ENCODE results near the gene METRN.

METRN gene

DNA sequence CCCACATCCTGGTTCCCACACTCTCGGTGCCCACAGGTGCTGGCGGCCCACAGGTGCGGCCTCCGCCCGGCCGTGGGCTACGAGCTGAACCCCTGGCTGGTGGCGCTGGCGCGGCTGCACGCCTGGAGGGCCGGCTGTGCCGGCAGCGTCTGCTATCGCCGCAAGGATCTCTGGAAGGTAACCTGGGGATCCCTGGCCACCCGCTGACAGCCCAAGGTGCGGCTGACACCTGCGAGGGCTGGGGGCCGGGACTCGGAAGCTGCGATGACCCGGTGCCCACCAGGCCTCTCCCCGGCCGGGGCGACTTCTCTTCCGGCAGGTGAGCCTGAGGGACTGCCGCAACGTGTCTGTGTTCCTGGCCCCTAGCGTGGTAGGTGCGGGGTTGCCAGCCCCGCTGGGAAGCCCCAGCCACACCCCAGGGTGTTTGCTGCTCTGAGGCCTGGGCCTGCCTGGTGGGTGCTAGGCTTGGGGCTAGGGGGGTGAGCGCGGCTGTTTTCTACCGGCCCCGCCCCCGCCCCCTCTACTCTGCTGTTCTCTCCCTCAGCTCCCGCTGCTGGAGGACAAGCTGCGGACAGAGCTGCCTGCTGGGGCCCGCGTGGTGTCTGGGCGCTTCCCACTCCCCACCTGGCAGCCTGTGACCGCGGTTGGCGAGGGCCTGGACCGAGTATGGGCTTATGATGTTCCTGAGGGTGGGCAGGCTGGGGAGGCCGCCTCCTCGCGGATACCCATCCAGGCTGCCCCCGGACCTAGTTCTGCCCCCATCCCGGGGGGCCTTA, 7.0 kb downstream of the METRN start:
- Histone ChIP-seq H3K27ac (ENCODE audit: low read length, poor library complexity, severe bottlenecking) (no peak overlapping the region), H3K14ac (ENCODE audit: low read length in 2 of 2) (peak overlapping the region in 1 of 2 experiments; percentile 99), H4K8ac (ENCODE audit: low read length) (no peak overlapping the region), H2BK120ac (ENCODE audit: low read depth, low read length) (no peak overlapping the region), H3K4me1 (ENCODE audit: control insufficient read depth, insufficient read depth, low read depth, low read length) (peaks cover 49% of the 10 kb centered on the region), H3K9ac (ENCODE audit: low read length) (peak overlapping the region; percentile 90), H3K23ac (ENCODE audit: low read length in 2 of 2) (no peak overlapping the region), H2BK12ac (ENCODE audit: low read length in 2 of 2) (peak overlapping the region in 1 of 2 experiments; percentile 21), H3K4me2 (ENCODE audit: low read length, poor library complexity, severe bottlenecking) (peak overlapping the region; percentile 97), H3K4me3 (ENCODE audit: insufficient read depth in 1 of 2, low read depth in 1 of 2, low read length in 2 of 2) (peak overlapping the region; percentile 90), H3K4ac (ENCODE audit: low read depth in 1 of 2, low read length in 2 of 2) (peak overlapping the region; percentile 29 to 97), H3K79me1 (replicated peaks; ENCODE audit: low read length, poor library complexity, severe bottlenecking) (peaks cover 23% of the 10 kb centered on the region), H2BK5ac (ENCODE audit: low read depth, low read length, poor library complexity, severe bottlenecking) (no peak overlapping the region), H3K9me3 (ENCODE audit: control insufficient read depth, low read length) (no peaks in the 10 kb centered on the region), H2AFZ (ENCODE audit: low read depth, low read length) (no peak overlapping the region), H4K91ac (ENCODE audit: low read length) (peak overlapping the region; percentile 99), H3K36me3 (ENCODE audit: control insufficient read depth in 1 of 2, insufficient read depth in 2 of 2, low read depth in 1 of 2, low read length in 2 of 2) (peaks cover 0 to 39% of the 10 kb centered on the region in 2 experiments), H3K18ac (ENCODE audit: low read depth in 1 of 2, low read length in 2 of 2) (peak overlapping the region in 1 of 2 experiments; percentile 99), H3K27me3 (ENCODE audit: control insufficient read depth in 1 of 2, insufficient read depth in 1 of 2, low read length in 2 of 2) (peaks cover 0 to 15% of the 10 kb centered on the region in 2 experiments), H2AK5ac (ENCODE audit: low read length, severe bottlenecking) (peak overlapping the region; percentile 13), H2BK15ac (ENCODE audit: low read depth, poor library complexity, severe bottlenecking) (peak overlapping the region; percentile 32)
- DNase-seq, result no peak
- 93% methylated on average over 46 of the region's 51 CpGs for WGBS

- Histone ChIP-seq H3K18ac (ENCODE audit: low read depth in 1 of 2, low read length in 2 of 2) (no peak overlapping the region), H3K4ac (ENCODE audit: low read depth in 1 of 2, low read length in 2 of 2) (no peak overlapping the region), H2BK5ac (ENCODE audit: low read depth, low read length, poor library complexity, severe bottlenecking) (no peak overlapping the region), H4K8ac (ENCODE audit: low read length) (no peak overlapping the region), H2BK120ac (ENCODE audit: low read depth, low read length) (no peak overlapping the region), H3K4me3 (ENCODE audit: insufficient read depth in 1 of 2, low read depth in 1 of 2, low read length in 2 of 2) (no peak overlapping the region), H2AFZ (ENCODE audit: low read depth, low read length) (no peak overlapping the region), H3K79me1 (replicated peaks; ENCODE audit: low read length, poor library complexity, severe bottlenecking) (peaks cover 22% of the 10 kb centered on the region), H3K9me3 (ENCODE audit: control insufficient read depth, low read length) (no peaks in the 10 kb centered on the region), H3K27ac (ENCODE audit: low read length, poor library complexity, severe bottlenecking) (no peak overlapping the region), H2BK12ac (ENCODE audit: low read length in 2 of 2) (no peak overlapping the region), H2BK15ac (ENCODE audit: low read depth, poor library complexity, severe bottlenecking) (no peak overlapping the region), H3K36me3 (ENCODE audit: control insufficient read depth in 1 of 2, insufficient read depth in 2 of 2, low read depth in 1 of 2, low read length in 2 of 2) (peaks cover 0 to 30% of the 10 kb centered on the region in 2 experiments), H3K4me2 (ENCODE audit: low read length, poor library complexity, severe bottlenecking) (no peak overlapping the region), H3K9ac (ENCODE audit: low read length) (no peak overlapping the region), H2AK5ac (ENCODE audit: low read length, severe bottlenecking) (no peak overlapping the region), H3K4me1 (ENCODE audit: control insufficient read depth, insufficient read depth, low read depth, low read length) (peaks cover 53% of the 10 kb centered on the region), H4K91ac (ENCODE audit: low read length) (no peak overlapping the region), H3K14ac (ENCODE audit: low read length in 2 of 2) (no peak overlapping the region), H3K23ac (ENCODE audit: low read length in 2 of 2) (no peak overlapping the region), H3K27me3 (ENCODE audit: control insufficient read depth in 1 of 2, insufficient read depth in 1 of 2, low read length in 2 of 2) (peaks cover 0 to 19% of the 10 kb centered on the region in 2 experiments)
- WGBS, result 95% methylated on average over 22 of the region's 24 CpGs
- DNase-seq, result no peak
These were observed 8.1 kb downstream of the METRN start for GRCh38 chr16:722835-723633.

GRCh38 chr16:723695-724094, 8.8 kb downstream of the METRN start:
- H3K14ac ChIP-seq (ENCODE audit: low read length in 2 of 2), result no peak overlapping the region
- H2BK12ac ChIP-seq (ENCODE audit: low read length in 2 of 2), result no peak overlapping the region
- H3K27ac ChIP-seq (ENCODE audit: low read length, poor library complexity, severe bottlenecking), result no peak overlapping the region
- H2AFZ ChIP-seq (ENCODE audit: low read depth, low read length), result no peak overlapping the region
- no peak for DNase-seq
- H3K4me1 ChIP-seq (ENCODE audit: control insufficient read depth, insufficient read depth, low read depth, low read length), result peaks cover 57% of the 10 kb centered on the region
- 93% methylated on average over 9 of the region's 9 CpGs for WGBS
- no peak overlapping the region for H3K4me2 ChIP-seq (ENCODE audit: low read length, poor library complexity, severe bottlenecking)
- H3K4ac ChIP-seq (ENCODE audit: low read depth in 1 of 2, low read length in 2 of 2), result no peak overlapping the region
- H3K9ac ChIP-seq (ENCODE audit: low read length), result no peak overlapping the region
- H3K4me3 ChIP-seq (ENCODE audit: insufficient read depth in 1 of 2, low read depth in 1 of 2, low read length in 2 of 2), result no peak overlapping the region
- H3K18ac ChIP-seq (ENCODE audit: low read depth in 1 of 2, low read length in 2 of 2), result no peak overlapping the region
- H3K9me3 ChIP-seq (ENCODE audit: control insufficient read depth, low read length), result no peaks in the 10 kb centered on the region
- H4K8ac ChIP-seq (ENCODE audit: low read length), result no peak overlapping the region
- H3K23ac ChIP-seq (ENCODE audit: low read length in 2 of 2), result no peak overlapping the region
- no peak overlapping the region for H2AK5ac ChIP-seq (ENCODE audit: low read length, severe bottlenecking)
- no peak overlapping the region for H2BK5ac ChIP-seq (ENCODE audit: low read depth, low read length, poor library complexity, severe bottlenecking)
- no peak overlapping the region for H2BK15ac ChIP-seq (ENCODE audit: low read depth, poor library complexity, severe bottlenecking)
- peaks cover 16% of the 10 kb centered on the region for H3K79me1 ChIP-seq (replicated peaks; ENCODE audit: low read length, poor library complexity, severe bottlenecking)
- no peak overlapping the region for H2BK120ac ChIP-seq (ENCODE audit: low read depth, low read length)
- H3K36me3 ChIP-seq (ENCODE audit: control insufficient read depth in 1 of 2, insufficient read depth in 2 of 2, low read depth in 1 of 2, low read length in 2 of 2), result peaks cover 0 to 24% of the 10 kb centered on the region in 2 experiments
- no peak overlapping the region for H4K91ac ChIP-seq (ENCODE audit: low read length)
- peaks cover 0 to 19% of the 10 kb centered on the region in 2 experiments for H3K27me3 ChIP-seq (ENCODE audit: control insufficient read depth in 1 of 2, insufficient read depth in 1 of 2, low read length in 2 of 2)
